HG03045 (cell line): ENCODE measurements around the gene GRB10.
"Not testable (repeated sequence)": the region's sequence is repeated elsewhere in the genome, so short reads cannot be mapped to it uniquely, and the experiment has no call there.

Experiments used
- ATAC-seq: cut with Tn5 transposase; IDR thresholded peaks from one replicate; pipeline ENCODE4 v1.9.1; 2021; ENCODE audit warnings: mild to moderate bottlenecking, moderate library complexity; ENCODE audit not compliant: unreplicated experiment

GRB10 gene

GRCh38 chr7:50745835-50746234, 36.9 kb downstream of the GRB10 start:
- ATAC-seq = no peak

- no peak for ATAC-seq
Observed at GRCh38 chr7:50745336-50745735, 37.4 kb downstream of the GRB10 start.

GRCh38 chr7:50743893-50744292, 38.8 kb downstream of the GRB10 start:
- ATAC-seq = no peak

GRCh38 chr7:50743016-50743415, 39.7 kb downstream of the GRB10 start:
- ATAC-seq = no peak

GRCh38 chr7:50742401-50742800, 40.3 kb downstream of the GRB10 start:
- ATAC-seq = no peak

GRCh38 chr7:50739744-50740435, 42.8 kb downstream of the GRB10 start:
- ATAC-seq = no peak

- ATAC-seq = no peak
Observed at GRCh38 chr7:50738932-50739331, 43.8 kb downstream of the GRB10 start.

GRCh38 chr7:50735836-50736235, 46.9 kb downstream of the GRB10 start:
- ATAC-seq = not testable (repeated sequence)

- no peak for ATAC-seq
Observed at GRCh38 chr7:50735333-50735732, 47.4 kb downstream of the GRB10 start.

GRCh38 chr7:50734246-50734645, 48.5 kb downstream of the GRB10 start:
- ATAC-seq = no peak

- no peak for ATAC-seq
Observed at GRCh38 chr7:50733552-50733951, 49.1 kb downstream of the GRB10 start.

GRCh38 chr7:50731703-50732582, 50.8 kb downstream of the GRB10 start:
- ATAC-seq = no peak

GRCh38 chr7:50730446-50731400, 52.0 kb downstream of the GRB10 start:
- ATAC-seq = no peak

GRCh38 chr7:50729962-50730361, 52.7 kb downstream of the GRB10 start:
- ATAC-seq = no peak

- ATAC-seq = no peak
Observed at GRCh38 chr7:50728184-50728583, 54.5 kb downstream of the GRB10 start.

- no peak for ATAC-seq
Observed at GRCh38 chr7:50727711-50728110, 55.0 kb downstream of the GRB10 start.

GRCh38 chr7:50727072-50727471, 55.6 kb downstream of the GRB10 start:
- ATAC-seq = no peak

- ATAC-seq = no peak
Observed at GRCh38 chr7:50725774-50726173, 56.9 kb downstream of the GRB10 start.

- no peak for ATAC-seq
Observed at GRCh38 chr7:50724526-50725520, 57.9 kb downstream of the GRB10 start.

GRCh38 chr7:50723888-50724287, 58.8 kb downstream of the GRB10 start:
- ATAC-seq = no peak
